ENCODE data around the gene ICAM1. TPM values are rescaled to one million over a fixed set of nuclear protein-coding genes. Genes with fewer than 3 reads are reported as not detected.

The ICAM1 gene
- total RNA-seq, 1 experiment from 2014 or later, result 136 TPM

DNA sequence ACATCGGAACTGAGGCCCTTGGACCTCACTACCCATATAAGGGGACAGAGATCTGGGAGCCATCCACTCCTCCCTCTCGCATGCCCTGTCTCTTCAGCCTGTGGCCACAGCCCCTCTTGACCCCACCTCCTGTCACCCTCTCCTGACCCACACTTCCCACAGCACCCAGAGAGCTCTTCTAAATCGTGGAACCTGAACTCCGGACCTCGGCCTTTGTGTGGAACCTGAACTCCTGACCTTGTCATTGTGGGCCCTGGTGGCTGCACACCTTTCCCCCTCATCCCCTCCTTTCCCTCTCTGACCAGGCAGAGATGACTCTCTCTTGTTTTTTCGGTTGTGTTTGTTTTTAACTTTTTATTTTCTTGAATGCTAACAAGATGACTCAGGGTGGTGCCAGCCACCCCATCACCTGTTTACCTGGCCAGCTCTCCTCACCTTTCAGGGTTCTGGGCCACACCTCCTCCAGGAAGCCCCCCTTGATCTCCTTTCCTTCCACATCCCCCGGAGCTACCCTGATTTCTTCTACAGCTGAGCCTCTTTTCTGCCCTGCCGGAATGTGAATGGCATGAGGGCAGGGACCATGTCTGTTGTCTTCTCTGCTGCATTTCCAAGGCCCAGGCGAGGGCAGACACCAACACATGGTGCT, 13.8 kb upstream of the ICAM1 start:
- POLR2A ChIA-PET, result no interaction called here

DNA sequence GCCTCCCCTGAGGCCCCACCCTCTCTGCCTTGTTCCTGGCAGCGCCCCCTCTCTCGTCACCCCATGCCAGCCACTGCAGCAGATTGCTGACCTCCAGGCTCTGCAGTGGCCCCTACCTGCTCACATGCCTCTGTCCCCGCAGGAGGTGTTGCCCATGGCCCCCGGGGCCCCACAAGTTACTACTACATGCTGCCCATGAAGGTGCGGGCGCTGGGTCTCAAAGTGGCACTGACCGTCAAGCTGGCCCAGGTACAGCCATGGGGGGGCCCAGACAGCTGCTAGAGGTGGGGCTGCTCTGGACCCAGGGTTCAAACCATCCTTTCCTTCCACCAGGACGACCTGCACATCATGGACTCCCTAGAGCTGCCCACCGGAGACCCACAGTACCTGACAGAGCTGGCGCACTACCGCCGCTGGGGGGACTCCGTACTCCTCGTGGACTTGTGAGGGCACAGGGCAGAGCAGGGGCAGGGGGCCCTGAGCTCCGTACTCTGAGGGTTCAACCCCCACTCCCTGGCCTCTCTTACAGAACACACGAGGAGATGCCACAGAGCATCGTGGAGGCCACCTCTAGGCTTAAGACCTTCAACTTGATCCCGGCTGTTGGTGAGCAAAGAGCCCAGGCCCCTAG, 12.7 kb upstream of the ICAM1 start:
- in situ Hi-C loops (cut with HindIII; ENCODE audit: low pct_unique_long_range_greater_than_20kb, low sequenced_read_pairs) (no loop called here), intact Hi-C loops (cut with micrococcal nuclease; ENCODE audit: unreplicated experiment) (loop anchor here (5.0 kb wide), 1 partner anchor 129 kb away; no protein-coding TSS in a partner anchor)
- peaks cover 6% of the 10 kb centered on the region; the same call in 1 of the 2 replicates for H3K4me1 ChIP-seq (ENCODE audit: control insufficient read depth, insufficient read depth, low read length)
- no peak for DNase-seq (ENCODE audit: low read depth, low spot score)
- H3K9me3 ChIP-seq (ENCODE audit: control insufficient read depth, insufficient read depth, low read depth, low read length), result no peaks in the 10 kb centered on the region
- TF ChIP-seq, protein P1, sequence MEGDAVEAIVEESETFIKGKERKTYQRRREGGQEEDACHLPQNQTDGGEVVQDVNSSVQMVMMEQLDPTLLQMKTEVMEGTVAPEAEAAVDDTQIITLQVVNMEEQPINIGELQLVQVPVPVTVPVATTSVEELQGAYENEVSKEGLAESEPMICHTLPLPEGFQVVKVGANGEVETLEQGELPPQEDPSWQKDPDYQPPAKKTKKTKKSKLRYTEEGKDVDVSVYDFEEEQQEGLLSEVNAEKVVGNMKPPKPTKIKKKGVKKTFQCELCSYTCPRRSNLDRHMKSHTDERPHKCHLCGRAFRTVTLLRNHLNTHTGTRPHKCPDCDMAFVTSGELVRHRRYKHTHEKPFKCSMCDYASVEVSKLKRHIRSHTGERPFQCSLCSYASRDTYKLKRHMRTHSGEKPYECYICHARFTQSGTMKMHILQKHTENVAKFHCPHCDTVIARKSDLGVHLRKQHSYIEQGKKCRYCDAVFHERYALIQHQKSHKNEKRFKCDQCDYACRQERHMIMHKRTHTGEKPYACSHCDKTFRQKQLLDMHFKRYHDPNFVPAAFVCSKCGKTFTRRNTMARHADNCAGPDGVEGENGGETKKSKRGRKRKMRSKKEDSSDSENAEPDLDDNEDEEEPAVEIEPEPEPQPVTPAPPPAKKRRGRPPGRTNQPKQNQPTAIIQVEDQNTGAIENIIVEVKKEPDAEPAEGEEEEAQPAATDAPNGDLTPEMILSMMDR (IDR thresholded peaks at IDR 0.05), result no peak
- TF ChIP-seq TCF7L2 (IDR thresholded peaks at IDR 0.05; ENCODE audit: low read depth, low read length), result no peak
- BruUV-seq (replicated peaks), result no TSS peak
- no peak for ATAC-seq
- H3K36me3 ChIP-seq (ENCODE audit: control insufficient read depth, insufficient read depth, low read length), result no peaks in the 10 kb centered on the region
- no peaks in the 10 kb centered on the region for H3K27me3 ChIP-seq (ENCODE audit: control insufficient read depth, insufficient read depth, low read length)
- H3K27ac ChIP-seq (ENCODE audit: low read length), result no peak overlapping the region
- ChIA-PET POLR2A (interaction anchor here (1.0 kb wide), 1 partner anchor 122 kb away, joined by 3 read pairs; the partner anchor contains the start of gene TYK2), CTCF (interaction anchor here (0.5 to 1.8 kb wide), 7 partner anchors 11 to 225 kb away, joined by 3 to 13 read pairs (median 4); no protein-coding TSS in a partner anchor)
- H3K4me3 ChIP-seq (ENCODE audit: low read depth in 2 of 2, low read length in 2 of 2), result no peak overlapping the region

More for the DNA sequence above, 13.8 kb upstream of the ICAM1 start:
- peaks cover 5% of the 10 kb centered on the region; the same call in 1 of the 2 replicates for H3K36me3 ChIP-seq (ENCODE audit: control insufficient read depth, insufficient read depth, low read length)
- BruUV-seq (replicated peaks), result no TSS peak
- H3K9me3 ChIP-seq (ENCODE audit: control insufficient read depth, insufficient read depth, low read depth, low read length), result no peaks in the 10 kb centered on the region
- peaks cover 6% of the 10 kb centered on the region; the same call in 1 of the 2 replicates for H3K4me1 ChIP-seq (ENCODE audit: control insufficient read depth, insufficient read depth, low read length)
- TF ChIP-seq POLR2AphosphoS5 (IDR thresholded peaks at IDR 0.05; ENCODE audit: low read depth, low read length), result no peak
- TF ChIP-seq, protein P2, sequence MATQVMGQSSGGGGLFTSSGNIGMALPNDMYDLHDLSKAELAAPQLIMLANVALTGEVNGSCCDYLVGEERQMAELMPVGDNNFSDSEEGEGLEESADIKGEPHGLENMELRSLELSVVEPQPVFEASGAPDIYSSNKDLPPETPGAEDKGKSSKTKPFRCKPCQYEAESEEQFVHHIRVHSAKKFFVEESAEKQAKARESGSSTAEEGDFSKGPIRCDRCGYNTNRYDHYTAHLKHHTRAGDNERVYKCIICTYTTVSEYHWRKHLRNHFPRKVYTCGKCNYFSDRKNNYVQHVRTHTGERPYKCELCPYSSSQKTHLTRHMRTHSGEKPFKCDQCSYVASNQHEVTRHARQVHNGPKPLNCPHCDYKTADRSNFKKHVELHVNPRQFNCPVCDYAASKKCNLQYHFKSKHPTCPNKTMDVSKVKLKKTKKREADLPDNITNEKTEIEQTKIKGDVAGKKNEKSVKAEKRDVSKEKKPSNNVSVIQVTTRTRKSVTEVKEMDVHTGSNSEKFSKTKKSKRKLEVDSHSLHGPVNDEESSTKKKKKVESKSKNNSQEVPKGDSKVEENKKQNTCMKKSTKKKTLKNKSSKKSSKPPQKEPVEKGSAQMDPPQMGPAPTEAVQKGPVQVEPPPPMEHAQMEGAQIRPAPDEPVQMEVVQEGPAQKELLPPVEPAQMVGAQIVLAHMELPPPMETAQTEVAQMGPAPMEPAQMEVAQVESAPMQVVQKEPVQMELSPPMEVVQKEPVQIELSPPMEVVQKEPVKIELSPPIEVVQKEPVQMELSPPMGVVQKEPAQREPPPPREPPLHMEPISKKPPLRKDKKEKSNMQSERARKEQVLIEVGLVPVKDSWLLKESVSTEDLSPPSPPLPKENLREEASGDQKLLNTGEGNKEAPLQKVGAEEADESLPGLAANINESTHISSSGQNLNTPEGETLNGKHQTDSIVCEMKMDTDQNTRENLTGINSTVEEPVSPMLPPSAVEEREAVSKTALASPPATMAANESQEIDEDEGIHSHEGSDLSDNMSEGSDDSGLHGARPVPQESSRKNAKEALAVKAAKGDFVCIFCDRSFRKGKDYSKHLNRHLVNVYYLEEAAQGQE (IDR thresholded peaks at IDR 0.05; ENCODE audit: insufficient read depth in 1 of 2, low read depth in 2 of 2, low read length in 1 of 2), result no peak
- no peak for TF ChIP-seq TCF7L2 (IDR thresholded peaks at IDR 0.05; ENCODE audit: low read depth, low read length)
- TF ChIP-seq, protein P1 (IDR thresholded peaks at IDR 0.05), result no peak
- TF ChIP-seq SIN3A (IDR thresholded peaks at IDR 0.05; ENCODE audit: borderline replicate concordance, insufficient read depth, low read depth, low read length), result no peak
- in situ Hi-C loops (cut with HindIII; ENCODE audit: low pct_unique_long_range_greater_than_20kb, low sequenced_read_pairs) (no loop called here), intact Hi-C loops (cut with micrococcal nuclease; ENCODE audit: unreplicated experiment) (loop anchor here (5.0 kb wide), 1 partner anchor 130 kb away; no protein-coding TSS in a partner anchor)
- DNase-seq (ENCODE audit: low read depth, low spot score) (no peak), ATAC-seq (no peak)
- H3K4me3 ChIP-seq (ENCODE audit: low read depth in 2 of 2, low read length in 2 of 2), result no peak overlapping the region
- no peaks in the 10 kb centered on the region for H3K27me3 ChIP-seq (ENCODE audit: control insufficient read depth, insufficient read depth, low read length)
- H3K27ac ChIP-seq (ENCODE audit: low read length), result no peak overlapping the region
- CTCF ChIA-PET, result no interaction called here

Data from Panc1 (cell line).